ENCODE measurements around the gene STAT6.
A peak's percentile ranks its signal among the peaks of the same experiment; 100 is the strongest.
"Not testable (repeated sequence)": the region's sequence is repeated elsewhere in the genome, so short reads cannot be mapped to it uniquely, and the experiment has no call there.

The STAT6 gene

GRCh38 chr12:57126561-57126960, 15.4 kb upstream of the STAT6 start:
- DNase-seq, result no peak

GRCh38 chr12:57126061-57126460, 14.9 kb upstream of the STAT6 start:
- no peak for DNase-seq

GRCh38 chr12:57124261-57124877, 13.2 kb upstream of the STAT6 start:
- peak; percentile 53 for DNase-seq

DNA sequence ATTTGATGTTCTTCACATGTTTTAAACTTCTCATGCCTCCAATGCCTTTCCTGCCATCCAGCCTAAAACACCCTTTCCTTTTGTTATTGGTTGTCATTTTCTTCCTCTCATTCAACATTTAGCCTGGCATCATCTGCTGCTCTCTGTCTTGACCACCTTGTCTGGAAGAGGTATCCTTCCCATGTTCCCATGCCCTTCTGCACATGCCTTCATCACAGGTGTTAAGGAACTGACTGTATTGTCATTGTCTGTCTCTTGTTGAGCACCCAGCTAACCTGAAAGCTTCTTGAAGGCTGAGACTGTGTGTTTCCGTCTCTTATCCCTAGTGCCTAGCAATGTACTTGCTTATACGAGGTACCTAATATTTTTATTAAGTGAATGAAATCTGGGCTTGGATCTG, 12.7 kb upstream of the STAT6 start:
- no peak for DNase-seq

DNA sequence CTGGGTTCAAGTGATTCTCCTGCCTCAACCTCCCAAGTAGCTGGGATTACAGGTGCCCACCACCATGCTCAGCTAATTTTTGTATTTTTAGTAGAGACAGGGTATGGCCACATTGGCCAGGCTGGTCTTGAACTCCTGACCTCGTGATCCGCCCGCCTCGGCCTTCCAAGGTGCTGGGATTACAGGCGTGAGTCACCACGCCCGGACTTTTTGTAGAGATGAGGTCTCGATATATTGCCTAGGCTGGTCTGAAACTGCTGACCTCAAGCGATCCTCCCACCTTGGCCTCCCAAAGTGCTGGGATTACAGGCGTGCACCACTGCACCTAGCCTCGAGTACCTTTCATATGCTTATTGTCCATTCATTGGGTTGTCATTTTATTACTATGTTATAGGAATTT, 9.6 kb upstream of the STAT6 start:
- DNase-seq, result not testable (repeated sequence)

GRCh38 chr12:57119294-57120085, 8.3 kb upstream of the STAT6 start:
- no peak for DNase-seq

GRCh38 chr12:57118711-57119271, 7.6 kb upstream of the STAT6 start:
- DNase-seq, result no peak

- no peak for DNase-seq
Observed at GRCh38 chr12:57116580-57117281, 5.6 kb upstream of the STAT6 start.

GRCh38 chr12:57112492-57113294, 1.5 kb upstream of the STAT6 start:
- DNase-seq, result no peak

GRCh38 chr12:57110104-57111030, 795 bp downstream of the STAT6 start:
- DNase-seq, result peak; percentile 64

- no peak for DNase-seq
Observed at GRCh38 chr12:57109207-57110103, 1.7 kb downstream of the STAT6 start.

GRCh38 chr12:57107456-57108155, 3.6 kb downstream of the STAT6 start:
- no peak for DNase-seq

- no peak for DNase-seq
Observed at GRCh38 chr12:57106021-57106708, 5.0 kb downstream of the STAT6 start.

- DNase-seq, result no peak
Observed at GRCh38 chr12:57105011-57105753, 6.0 kb downstream of the STAT6 start.

DNA sequence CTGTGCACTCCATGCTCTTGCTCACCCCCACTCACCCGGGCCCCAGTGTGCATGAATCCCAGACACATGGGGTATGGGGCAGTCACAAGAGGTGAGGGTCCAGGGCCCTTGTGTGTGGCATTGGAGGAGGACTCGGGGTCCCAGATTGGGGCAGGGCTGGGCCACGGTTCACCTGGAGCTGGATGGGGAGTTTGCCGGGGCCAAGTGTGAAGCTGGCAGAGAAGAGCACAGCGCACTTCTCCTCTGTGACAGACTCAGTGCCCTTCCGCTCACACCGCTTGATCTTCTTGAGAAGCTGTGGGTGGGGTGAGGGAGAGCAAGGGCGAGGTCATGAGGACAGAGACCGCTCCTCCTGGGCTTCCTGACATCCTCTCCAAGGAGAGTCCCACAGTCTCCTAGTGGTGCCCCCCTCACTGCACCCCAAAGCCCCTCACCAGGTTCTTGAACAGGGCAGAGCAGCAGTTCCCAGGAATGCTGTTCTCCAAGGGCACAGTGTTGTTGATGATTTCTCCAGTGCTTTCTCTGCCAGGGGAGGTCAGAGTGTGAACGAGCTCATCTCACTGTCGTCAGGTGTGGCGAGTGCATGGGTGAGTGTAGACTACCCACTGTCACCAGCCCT, 6.8 kb downstream of the STAT6 start:
- no peak for DNase-seq

DNA sequence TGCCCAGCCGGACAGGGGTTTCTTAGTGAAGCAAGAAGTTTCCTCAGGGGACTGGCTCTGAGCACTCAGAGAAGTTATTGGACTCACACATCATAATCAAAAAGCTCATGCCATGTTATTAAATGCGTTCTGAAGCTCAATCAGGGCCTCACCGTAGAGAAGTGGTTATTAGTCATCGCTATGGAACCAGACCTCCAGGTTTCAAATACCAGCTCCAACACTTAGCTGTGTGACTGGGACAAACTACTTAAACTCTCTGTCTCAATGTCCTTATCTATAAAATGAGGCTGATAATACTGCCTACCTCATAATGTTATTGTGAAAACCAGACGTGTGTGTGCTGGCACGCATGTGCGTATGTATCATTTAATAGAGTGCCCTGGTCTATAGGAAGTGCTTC, 7.3 kb downstream of the STAT6 start:
- DNase-seq, result no peak

DNA sequence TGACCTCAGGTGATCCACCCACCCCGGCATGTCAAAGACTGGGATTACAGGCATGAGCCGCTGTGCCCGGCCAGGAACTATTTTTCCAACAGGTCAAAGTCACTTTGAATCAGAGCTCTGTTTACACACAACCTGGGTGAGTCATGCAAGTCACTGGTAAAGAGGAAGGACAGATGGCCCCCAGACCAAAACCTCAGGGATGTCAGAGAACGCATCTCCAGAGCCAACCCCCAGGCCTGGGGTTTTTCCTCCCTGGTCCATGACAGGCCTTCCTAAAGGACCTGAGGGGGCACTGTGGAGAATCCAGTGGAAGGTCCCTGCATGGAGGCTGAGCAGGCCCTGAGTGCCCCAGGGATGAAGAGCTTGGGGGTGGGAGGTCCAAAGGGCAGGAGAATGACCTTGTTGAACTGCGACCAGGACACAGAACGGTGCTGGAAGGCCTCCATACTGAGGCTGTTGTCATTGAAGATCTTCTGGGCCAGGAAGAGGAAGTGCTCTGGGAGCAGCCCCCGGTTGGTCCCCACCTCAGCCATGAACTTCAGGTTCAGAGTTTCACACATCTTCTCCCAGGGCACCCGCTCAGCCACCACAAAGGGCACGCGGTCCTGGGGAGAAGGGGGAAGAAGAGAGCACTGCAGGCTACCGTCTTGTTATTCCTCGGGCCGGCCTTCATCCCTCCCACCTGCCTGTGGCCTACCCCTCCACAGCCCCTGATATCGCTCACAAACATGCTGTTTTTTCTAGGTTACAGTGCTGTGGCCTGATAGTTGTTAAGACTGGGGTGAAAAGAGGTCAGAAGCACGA, 9.1 kb downstream of the STAT6 start:
- no peak for DNase-seq
